GM12801 (cell line): ENCODE data around the gene RUNX2.

ENCODE experiments used
- TF ChIP-seq, protein P1 (sequence below): IDR thresholded peaks from one replicate; pipeline ENCODE4 v1.5.1; 2011; ENCODE audit warnings: control low read depth; ENCODE audit not compliant: insufficient read length; ENCODE audit errors: extremely low read depth

Gene RUNX2

DNA sequence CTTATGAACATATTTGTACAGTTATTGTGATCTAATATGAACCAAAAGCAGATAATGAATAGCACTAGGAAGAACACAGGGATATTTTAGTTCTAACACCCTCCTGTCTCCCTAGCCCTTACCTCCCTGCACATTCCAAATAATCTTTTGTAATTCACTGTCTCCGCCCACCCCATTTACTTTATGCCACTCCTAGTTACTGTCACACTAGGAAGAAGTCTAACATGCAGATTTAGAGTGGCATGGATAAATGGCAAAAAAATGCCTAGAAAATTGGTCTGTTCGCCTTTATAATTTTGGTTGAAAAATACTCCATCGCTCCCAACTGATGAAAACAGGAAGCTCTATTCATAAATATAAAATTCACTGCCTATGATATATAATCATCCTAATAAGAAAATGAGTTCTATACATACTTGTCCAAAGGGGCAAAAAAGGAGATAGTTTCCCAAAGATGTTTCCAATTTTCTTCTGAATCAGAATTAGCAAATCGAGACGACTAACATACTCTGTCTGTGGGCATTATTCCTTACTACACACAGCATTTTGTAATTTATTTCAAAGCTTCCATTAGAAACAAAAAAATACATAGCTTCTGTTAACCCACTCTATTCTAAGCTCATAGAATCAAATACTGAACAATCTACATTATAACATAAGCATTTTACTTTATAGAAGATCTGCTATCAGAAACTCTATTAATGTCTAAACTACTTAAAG, 1.3 kb upstream of the RUNX2 start:
- TF ChIP-seq, protein P1, sequence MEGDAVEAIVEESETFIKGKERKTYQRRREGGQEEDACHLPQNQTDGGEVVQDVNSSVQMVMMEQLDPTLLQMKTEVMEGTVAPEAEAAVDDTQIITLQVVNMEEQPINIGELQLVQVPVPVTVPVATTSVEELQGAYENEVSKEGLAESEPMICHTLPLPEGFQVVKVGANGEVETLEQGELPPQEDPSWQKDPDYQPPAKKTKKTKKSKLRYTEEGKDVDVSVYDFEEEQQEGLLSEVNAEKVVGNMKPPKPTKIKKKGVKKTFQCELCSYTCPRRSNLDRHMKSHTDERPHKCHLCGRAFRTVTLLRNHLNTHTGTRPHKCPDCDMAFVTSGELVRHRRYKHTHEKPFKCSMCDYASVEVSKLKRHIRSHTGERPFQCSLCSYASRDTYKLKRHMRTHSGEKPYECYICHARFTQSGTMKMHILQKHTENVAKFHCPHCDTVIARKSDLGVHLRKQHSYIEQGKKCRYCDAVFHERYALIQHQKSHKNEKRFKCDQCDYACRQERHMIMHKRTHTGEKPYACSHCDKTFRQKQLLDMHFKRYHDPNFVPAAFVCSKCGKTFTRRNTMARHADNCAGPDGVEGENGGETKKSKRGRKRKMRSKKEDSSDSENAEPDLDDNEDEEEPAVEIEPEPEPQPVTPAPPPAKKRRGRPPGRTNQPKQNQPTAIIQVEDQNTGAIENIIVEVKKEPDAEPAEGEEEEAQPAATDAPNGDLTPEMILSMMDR: no peak

DNA sequence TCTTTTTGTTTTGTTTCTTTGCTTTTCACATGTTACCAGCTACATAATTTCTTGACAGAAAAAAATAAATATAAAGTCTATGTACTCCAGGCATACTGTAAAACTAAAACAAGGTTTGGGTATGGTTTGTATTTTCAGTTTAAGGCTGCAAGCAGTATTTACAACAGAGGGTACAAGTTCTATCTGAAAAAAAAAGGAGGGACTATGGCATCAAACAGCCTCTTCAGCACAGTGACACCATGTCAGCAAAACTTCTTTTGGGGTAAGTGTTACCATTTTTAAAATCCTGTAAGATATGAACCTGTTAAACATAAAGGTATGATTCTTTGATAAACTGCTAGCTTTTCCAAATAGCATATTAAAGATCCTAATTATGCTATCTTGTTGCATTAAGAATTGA, 393 bp downstream of the RUNX2 start:
- TF ChIP-seq, protein P1: no peak

DNA sequence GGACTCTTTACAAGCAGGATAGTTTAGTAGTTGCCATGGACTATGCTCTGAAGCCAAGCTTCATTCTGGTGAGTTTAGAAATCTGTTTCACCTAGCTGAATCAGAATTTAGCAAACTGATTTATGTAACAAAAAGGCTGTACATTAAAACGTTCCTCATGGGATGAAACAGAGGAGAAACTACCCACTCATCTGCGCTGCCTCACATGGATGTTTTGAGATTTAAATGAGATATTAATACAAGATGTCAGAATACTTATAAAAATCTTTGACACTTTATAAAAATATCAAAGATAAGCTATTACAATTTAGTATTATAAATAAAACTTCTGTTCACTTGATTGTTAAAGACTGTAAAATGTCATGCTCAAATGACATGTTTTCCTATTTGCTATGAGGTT, 16.8 kb downstream of the RUNX2 start:
- TF ChIP-seq, protein P1: no peak

DNA sequence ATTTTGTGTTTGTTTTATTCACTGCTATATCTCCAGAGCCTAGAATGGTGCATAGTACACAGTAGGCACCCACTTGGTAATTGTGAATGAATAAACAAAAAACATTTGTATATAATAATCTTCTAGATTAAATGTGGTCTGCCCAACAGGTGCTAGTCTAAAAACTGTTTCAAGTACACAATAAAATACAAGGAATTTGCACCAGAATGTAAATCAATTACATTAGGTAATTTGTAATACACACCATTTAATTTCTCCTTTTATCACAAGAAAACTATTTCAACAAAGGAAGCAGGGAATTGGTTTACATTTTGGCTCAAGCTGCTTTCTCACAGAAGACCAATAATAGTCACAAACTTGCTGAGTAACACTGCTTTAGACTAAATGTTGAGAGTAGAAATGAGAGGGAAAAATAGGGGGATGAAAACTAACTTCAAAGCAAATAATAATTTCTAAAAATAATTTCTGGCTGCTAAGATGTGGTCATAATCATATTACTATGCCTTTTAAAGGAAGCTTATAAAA, 22.1 kb downstream of the RUNX2 start:
- TF ChIP-seq, protein P1: no peak

DNA sequence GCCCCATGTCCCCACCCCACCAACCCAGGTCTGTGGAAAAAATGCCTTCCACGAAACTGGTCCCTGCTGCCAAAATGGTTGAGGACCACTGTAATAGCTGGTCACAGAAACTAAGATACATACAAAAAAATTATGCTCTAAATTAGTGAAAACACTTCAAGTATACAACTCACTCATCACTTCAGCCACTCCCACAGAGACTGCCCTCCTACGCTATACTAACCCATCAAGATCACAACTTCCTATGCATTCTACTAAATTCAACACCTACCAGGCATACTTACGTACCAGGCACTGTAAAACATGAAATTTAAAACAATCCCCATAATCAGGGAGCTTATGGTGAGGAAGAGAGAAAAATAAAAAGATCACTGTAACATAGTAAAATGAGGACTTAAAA, 22.9 kb downstream of the RUNX2 start:
- TF ChIP-seq, protein P1: no peak

DNA sequence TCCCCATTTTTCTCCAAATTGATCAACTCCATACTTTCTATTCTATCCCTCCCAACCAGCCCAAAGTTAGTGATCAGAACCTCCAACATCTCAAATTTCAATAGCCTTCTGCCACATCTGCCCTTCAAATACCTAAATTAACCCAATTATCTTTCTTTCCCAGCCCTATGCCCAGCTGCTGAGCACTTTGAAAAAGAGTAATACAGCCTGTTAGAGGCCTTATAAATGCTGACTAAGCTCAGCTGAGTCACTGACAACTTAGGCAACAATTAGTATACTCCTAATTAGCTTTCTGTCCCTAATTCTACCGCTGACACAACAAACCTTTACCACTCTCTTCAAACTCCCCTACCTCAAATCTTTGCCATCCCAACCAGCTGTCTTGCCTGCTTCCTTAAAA, 23.5 kb downstream of the RUNX2 start:
- TF ChIP-seq, protein P1: no peak

DNA sequence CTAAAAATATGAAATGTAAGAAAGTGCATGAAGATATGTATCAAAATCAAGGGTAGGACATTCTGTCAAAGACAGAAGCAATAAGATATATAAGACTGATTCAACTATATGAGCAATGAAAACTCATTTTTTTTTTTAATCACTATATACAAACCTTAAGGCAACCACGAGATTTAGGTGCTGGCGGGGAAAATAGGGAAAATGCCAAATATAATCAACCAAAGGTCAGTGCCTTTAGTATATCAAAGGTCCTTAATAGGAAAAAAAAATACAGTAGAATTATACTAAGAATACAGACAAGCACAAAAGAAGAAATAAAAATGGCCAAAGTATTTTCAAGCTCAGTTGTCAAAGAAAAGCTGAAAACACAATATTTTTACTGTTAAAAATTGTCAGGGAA, 25.5 kb downstream of the RUNX2 start:
- TF ChIP-seq, protein P1: no peak
